DND-41 (cell line): Measurements from ENCODE around the gene ATF6B.

Experiments
- ATAC-seq: fragments of 200-7000 bp; cut with Tn5 transposase; 3 replicates; pipeline ENCODE4 v1.9.1; 2021; ENCODE audit warnings: low read depth; ENCODE audit not compliant: insufficient read depth
- DNase-seq: peaks from one replicate; pipeline ENCODE4 v3.0.0-alpha.2; 2020
- H2AFZ ChIP-seq: 2 replicates; pipeline ENCODE4 v1.6.0; 2012; ENCODE audit warnings: low read depth, low read length
- H3K27ac ChIP-seq: 2 replicates; pipeline ENCODE4 v1.5.1; 2012; ENCODE audit warnings: low read length, inconsistent platforms
- H3K27me3 ChIP-seq: fragments of 200-600 bp; sonication (generic); 2 replicates; pipeline ENCODE4 v1.6.0; 2012; ENCODE audit warnings: low read length, mild to moderate bottlenecking, inconsistent platforms; ENCODE audit not compliant: insufficient read depth, poor library complexity
- H3K36me3 ChIP-seq: 2 replicates; pipeline ENCODE4 v1.5.1; 2012; ENCODE audit warnings: low read length, inconsistent platforms; ENCODE audit not compliant: insufficient read depth
- H3K4me1 ChIP-seq: 2 replicates; pipeline ENCODE4 v1.5.1; 2012; ENCODE audit warnings: mild to moderate bottlenecking, low read length; ENCODE audit not compliant: insufficient read depth
- H3K4me2 ChIP-seq: 2 replicates; pipeline ENCODE4 v1.6.0; 2012; ENCODE audit warnings: mild to moderate bottlenecking, moderate library complexity, low read length, inconsistent platforms; ENCODE audit not compliant: insufficient read depth
- H3K4me3 ChIP-seq, 2 experiments: fragments of 200-600 bp in 1 of 2; shearing (Covaris generic) in 1 of 2; 2 replicates each; pipeline ENCODE4 v1.5.1; 2012 to 2016; ENCODE audit warnings: inconsistent platforms in 2 of 2, low read length in 2 of 2, mild to moderate bottlenecking in 2 of 2, low read depth in 1 of 2, moderate library complexity in 1 of 2
- H3K79me2 ChIP-seq: 2 replicates; pipeline ENCODE4 v1.6.0; 2012; ENCODE audit warnings: low read length, inconsistent platforms; ENCODE audit not compliant: insufficient read depth
- H3K9ac ChIP-seq: 2 replicates; pipeline ENCODE4 v1.6.0; 2012; ENCODE audit warnings: low read depth, mild to moderate bottlenecking, inconsistent platforms, low read length, moderate library complexity
- H3K9me3 ChIP-seq: 2 replicates; pipeline ENCODE4 v1.5.1; 2012; ENCODE audit warnings: low read length, moderate library complexity, mild to moderate bottlenecking, inconsistent platforms; ENCODE audit not compliant: insufficient read depth, severe bottlenecking
- H4K20me1 ChIP-seq: 2 replicates; pipeline ENCODE4 v1.6.0; 2012; ENCODE audit warnings: low read length; ENCODE audit not compliant: insufficient read depth
- CTCF ChIP-seq: IDR thresholded peaks from 2 replicates; pipeline ENCODE4 v1.5.1; 2012; ENCODE audit warnings: borderline replicate concordance, low read length, moderate library complexity, mild to moderate bottlenecking; ENCODE audit not compliant: poor library complexity, severe bottlenecking; ENCODE audit errors: extremely low read depth
- EZH2 ChIP-seq: IDR thresholded peaks from 3 replicates; pipeline ENCODE4 v1.6.1; 2012; ENCODE audit warnings: borderline replicate concordance, low read depth, mild to moderate bottlenecking, moderate library complexity, low read length, inconsistent platforms; ENCODE audit not compliant: severe bottlenecking

The ATF6B gene

GRCh38 chr6:32085759-32086459, 42.1 kb downstream of the ATF6B start:
- no peak overlapping the region for H3K4me3 ChIP-seq
- H3K9me3 ChIP-seq: no peaks in the 10 kb centered on the region
- H3K79me2 ChIP-seq: no peaks in the 10 kb centered on the region
- ATAC-seq (no peak), DNase-seq (no peak)
- no peaks in the 10 kb centered on the region for H4K20me1 ChIP-seq
- no peaks in the 10 kb centered on the region for H3K36me3 ChIP-seq
- no peak overlapping the region for H3K9ac ChIP-seq
- H3K27ac ChIP-seq: no peak overlapping the region
- no peak overlapping the region for H2AFZ ChIP-seq
- TF ChIP-seq EZH2: no peak
- no peak for TF ChIP-seq CTCF
- H3K4me1 ChIP-seq: no peaks in the 10 kb centered on the region
- no peak overlapping the region for H3K4me2 ChIP-seq
- peaks cover 11% of the 10 kb centered on the region for H3K27me3 ChIP-seq

- no peak for DNase-seq
- H3K9ac ChIP-seq: no peak overlapping the region
- H3K27me3 ChIP-seq: peaks cover 18% of the 10 kb centered on the region
- no peak overlapping the region for H3K4me2 ChIP-seq
- TF ChIP-seq CTCF (no peak), EZH2 (no peak)
- H3K27ac ChIP-seq: no peak overlapping the region
- no peak for ATAC-seq
- no peak overlapping the region for H2AFZ ChIP-seq
- H3K4me1 ChIP-seq: no peaks in the 10 kb centered on the region
- H3K79me2 ChIP-seq: no peaks in the 10 kb centered on the region
- H4K20me1 ChIP-seq: no peaks in the 10 kb centered on the region
- H3K9me3 ChIP-seq: no peaks in the 10 kb centered on the region
- H3K4me3 ChIP-seq: no peak overlapping the region
- H3K36me3 ChIP-seq: no peaks in the 10 kb centered on the region
Observed at GRCh38 chr6:32084780-32085179, 43.3 kb downstream of the ATF6B start.

GRCh38 chr6:32083812-32084768, 44.0 kb downstream of the ATF6B start:
- no peak overlapping the region for H3K4me3 ChIP-seq
- no peak for ATAC-seq
- H3K9me3 ChIP-seq: no peaks in the 10 kb centered on the region

More at GRCh38 chr6:32083812-32084768, 44.0 kb downstream of the ATF6B start:
- H2AFZ ChIP-seq: no peak overlapping the region
- DNase-seq: no peak
- H3K9ac ChIP-seq: no peak overlapping the region
- H3K4me2 ChIP-seq: no peak overlapping the region
- peaks cover 20% of the 10 kb centered on the region for H3K27me3 ChIP-seq
- TF ChIP-seq EZH2 (no peak), CTCF (no peak)
- no peaks in the 10 kb centered on the region for H3K4me1 ChIP-seq
- no peak overlapping the region for H3K27ac ChIP-seq
- no peaks in the 10 kb centered on the region for H3K36me3 ChIP-seq
- no peaks in the 10 kb centered on the region for H4K20me1 ChIP-seq
- H3K79me2 ChIP-seq: no peaks in the 10 kb centered on the region
